Measurements from ENCODE around the gene POLR1A. TPM values are rescaled to one million over a fixed set of nuclear protein-coding genes. Genes with fewer than 3 reads are reported as not detected.

POLR1A gene
- total and polyA plus RNA-seq, 2 of the 8 experiments (the other 6 are each of a cell fraction or from before 2014, with no cell fraction given): 8.9 to 58.1 TPM

DNA sequence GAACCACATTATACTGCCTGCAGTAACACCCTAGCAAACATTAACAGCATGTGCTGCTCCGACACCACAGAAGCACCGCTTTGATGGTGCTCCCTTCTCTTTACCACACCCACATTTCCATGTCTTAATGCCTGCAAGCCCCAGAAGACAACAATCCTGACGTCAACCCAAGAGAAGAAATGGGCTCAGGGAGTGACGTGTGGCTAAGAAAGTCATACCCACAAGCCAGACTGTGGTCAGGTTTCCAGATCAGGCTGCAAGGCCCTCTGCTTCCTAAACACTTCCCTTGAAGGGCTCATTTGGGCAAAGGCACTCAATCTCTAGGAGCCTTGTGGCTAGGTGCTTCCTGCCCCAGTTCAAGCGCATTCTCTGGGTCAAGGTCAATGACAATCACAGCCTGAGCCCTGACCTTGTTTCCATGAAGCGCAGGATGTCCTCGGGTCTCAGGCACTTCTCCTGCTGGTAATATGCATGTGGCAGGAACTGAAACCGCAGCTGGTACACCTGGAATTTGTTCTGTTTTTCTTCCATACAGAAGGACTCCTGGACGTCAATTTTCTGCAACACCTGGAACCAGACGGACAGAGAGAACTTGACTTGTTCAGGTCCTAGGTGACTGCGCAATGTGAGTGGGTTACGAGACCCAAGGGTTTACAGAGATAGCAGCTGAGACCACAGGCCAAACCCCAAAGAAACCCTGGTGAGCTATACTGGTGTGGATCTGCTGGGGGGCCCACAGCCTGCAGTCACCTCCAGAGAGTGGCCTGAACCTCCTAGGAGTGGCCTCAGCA, 67.2 kb downstream of the POLR1A start:
- no peak overlapping the region for H2BK20ac ChIP-seq (ENCODE audit: low read length)
- H2BK5ac ChIP-seq (ENCODE audit: low read depth, low read length): no peak overlapping the region
- no peaks in the 10 kb centered on the region; a peak in 1 of 7 replicates for H3K4me1 ChIP-seq (replicated peaks in 1 of 4; ENCODE audit: control insufficient read depth in 3 of 4, insufficient read depth in 4 of 4, low read length in 3 of 4)
- no peak overlapping the region for H2BK15ac ChIP-seq (ENCODE audit: low read length)
- H2BK12ac ChIP-seq (ENCODE audit: low read depth, low read length): no peak overlapping the region
- no peak overlapping the region for H3K4me3 ChIP-seq (ENCODE audit: extremely low read depth in 1 of 4, insufficient read depth in 2 of 4, low read depth in 3 of 4, low read length in 4 of 4)
- H3K36me3 ChIP-seq (ENCODE audit: control insufficient read depth in 2 of 4, insufficient read depth in 4 of 4, low read length in 3 of 4): peaks cover 33 to 83% (median 56%) of the 10 kb centered on the region in 4 experiments
- peaks cover 7 to 10% of the 10 kb centered on the region in 2 experiments for H4K20me1 ChIP-seq (replicated peaks in 1 of 2; ENCODE audit: control insufficient read depth in 1 of 2, insufficient read depth in 2 of 2, low read length in 2 of 2)
- no peak overlapping the region for H3K27ac ChIP-seq (ENCODE audit: low read depth, low read length)
- no peak overlapping the region for H3K9ac ChIP-seq (replicated peaks in 1 of 4; ENCODE audit: extremely low read depth in 1 of 4, low read depth in 3 of 4, low read length in 3 of 4)
- H3K56ac ChIP-seq (replicated peaks; ENCODE audit: insufficient read length, low read depth, low read length): no peak overlapping the region
- no peaks in the 10 kb centered on the region for H3K27me3 ChIP-seq (replicated peaks in 1 of 4; ENCODE audit: control insufficient read depth in 3 of 4, extremely low read depth in 1 of 4, insufficient read depth in 3 of 4, low read length in 3 of 4)
- H4K91ac ChIP-seq (replicated peaks; ENCODE audit: insufficient read length, low read length): no peak overlapping the region
- DNase-seq (ENCODE audit: low read depth in 1 of 2, low spot score in 2 of 2) (no peak), FAIRE-seq (no peak)
- H2AFZ ChIP-seq (ENCODE audit: low read length): no peak overlapping the region
- no peaks in the 10 kb centered on the region for H3K79me2 ChIP-seq (ENCODE audit: control insufficient read depth in 1 of 2, insufficient read depth in 2 of 2, low read length in 2 of 2)
- no peaks in the 10 kb centered on the region for H3K23me2 ChIP-seq (ENCODE audit: low read depth, low read length)
- H2BK120ac ChIP-seq (replicated peaks; ENCODE audit: low read depth, low read length): no peak overlapping the region
- no peak overlapping the region for H3K14ac ChIP-seq (ENCODE audit: insufficient read length)
- H3K4me2 ChIP-seq (ENCODE audit: insufficient read depth in 1 of 2, low read depth in 2 of 2, low read length in 2 of 2): no peak overlapping the region
- no peak overlapping the region for H4K5ac ChIP-seq (ENCODE audit: insufficient read length, low read depth, low read length)
- H4K8ac ChIP-seq (ENCODE audit: extremely low read depth, insufficient read depth, low read length): no peak overlapping the region; the same call in 1 of the 2 replicates
- 0 out of 2 replicates have a peak, but pooled peaks cover 2% of the 10 kb centered on the region for H3K79me1 ChIP-seq (ENCODE audit: low read depth, low read length)
- H3K23ac ChIP-seq (ENCODE audit: insufficient read length): no peak overlapping the region
- H3K18ac ChIP-seq (ENCODE audit: extremely low read depth, low read length): no peak overlapping the region
- no peak overlapping the region for H2AK5ac ChIP-seq (ENCODE audit: low read depth, low read length)
- H3K9me3 ChIP-seq (ENCODE audit: insufficient read depth in 2 of 2, low read depth in 1 of 2, low read length in 1 of 2): no peaks in the 10 kb centered on the region
- ChIA-PET CTCF (ENCODE audit: partially characterized antibody) (interaction anchor here (1.0 to 1.3 kb wide), 2 partner anchors 42 to 211 kb away, joined by 3 read pairs; no protein-coding TSS in a partner anchor), POLR2A (ENCODE audit: partially characterized antibody) (interaction anchor here (0.7 kb wide), 1 partner anchor 14 kb away, joined by 3 read pairs; no protein-coding TSS in a partner anchor)
- no peak overlapping the region for H3K4ac ChIP-seq (replicated peaks; ENCODE audit: insufficient read length, low read depth, low read length)
- WGBS, 2 experiments (ENCODE audit: extremely low coverage in 1 of 2, insufficient coverage in 1 of 2, insufficient read length in 1 of 2, insufficient replicate concordance in 2 of 2, low coverage in 1 of 2, low lambda C conversion rate in 2 of 2, missing lambda C conversion rate in 1 of 2): 95% methylated on average over 12 of the region's 12 CpGs; no CpG with 5 or more reads in 1 of the 2 experiments
- no peak for TF ChIP-seq KDM4A (IDR thresholded peaks at IDR 0.05; ENCODE audit: low read depth, low read length, severe bottlenecking)
- TF ChIP-seq, protein P1, sequence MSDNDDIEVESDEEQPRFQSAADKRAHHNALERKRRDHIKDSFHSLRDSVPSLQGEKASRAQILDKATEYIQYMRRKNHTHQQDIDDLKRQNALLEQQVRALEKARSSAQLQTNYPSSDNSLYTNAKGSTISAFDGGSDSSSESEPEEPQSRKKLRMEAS (IDR thresholded peaks at IDR 0.05): no peak
- no peak for TF ChIP-seq GTF2F1 (IDR thresholded peaks at IDR 0.05; ENCODE audit: borderline replicate concordance, low read depth, low read length)
- no peak for TF ChIP-seq GABPA (IDR thresholded peaks at IDR 0.05; ENCODE audit: borderline replicate concordance, insufficient read depth, low read length)
- no peak for TF ChIP-seq ZNF274 (IDR thresholded peaks at IDR 0.05; ENCODE audit: borderline replicate concordance, extremely low read depth, low read length)
- no peak for TF ChIP-seq BACH1 (IDR thresholded peaks at IDR 0.05; ENCODE audit: low read length)
- no peak for TF ChIP-seq ASH2L (IDR thresholded peaks at IDR 0.05; ENCODE audit: low read length)
- no peak for TF ChIP-seq SP4 (IDR thresholded peaks at IDR 0.05; ENCODE audit: low read length)
- TF ChIP-seq POU5F1 (IDR thresholded peaks at IDR 0.05; ENCODE audit: low read depth, low read length): no peak
- TF ChIP-seq SIRT6 (IDR thresholded peaks at IDR 0.05; ENCODE audit: low read length): no peak
- TF ChIP-seq JUND (IDR thresholded peaks at IDR 0.05; ENCODE audit: low read length): no peak
- TF ChIP-seq TAF1 (IDR thresholded peaks at IDR 0.05; ENCODE audit: low read depth, low read length): no peak
- no peak for TF ChIP-seq CBX8 (IDR thresholded peaks at IDR 0.05; ENCODE audit: borderline replicate concordance, low read depth, low read length)

Measured in H1 (cell line).